ENCODE results near the gene GUSB.

DNA sequence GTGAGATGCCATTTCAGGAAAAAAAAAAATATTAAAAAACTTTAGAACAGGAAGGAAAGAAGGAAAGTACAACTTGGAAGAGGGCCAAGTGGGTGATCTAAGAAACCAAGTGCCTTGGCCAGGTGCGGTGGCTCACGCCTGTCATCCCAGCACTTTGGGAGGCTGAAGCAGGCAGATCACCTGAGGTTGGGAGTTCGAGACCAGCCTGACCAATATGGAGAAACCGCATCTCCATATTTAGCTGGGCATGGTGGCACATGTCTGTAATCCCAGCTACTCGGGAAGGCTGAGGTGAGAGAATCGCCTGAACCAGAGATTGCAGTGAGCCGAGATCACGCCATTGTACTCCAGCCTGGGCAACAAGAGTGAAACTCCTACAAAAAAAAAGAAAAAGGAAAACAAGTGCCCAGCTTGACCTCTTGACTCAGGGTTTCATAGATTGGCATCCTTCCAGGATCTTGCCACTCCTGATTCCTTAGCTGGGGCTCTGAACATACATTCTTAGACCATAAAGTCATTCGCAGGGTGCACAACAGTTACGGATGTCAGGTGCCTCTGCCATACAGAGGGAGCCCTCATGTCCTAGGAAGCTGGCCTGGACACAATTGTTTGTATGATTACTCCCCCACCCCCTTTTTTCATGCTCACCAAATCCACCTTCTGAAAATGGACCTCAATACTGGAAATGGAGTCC lies 2.1 kb upstream of the GUSB start:
- TF ChIP-seq, protein P1, sequence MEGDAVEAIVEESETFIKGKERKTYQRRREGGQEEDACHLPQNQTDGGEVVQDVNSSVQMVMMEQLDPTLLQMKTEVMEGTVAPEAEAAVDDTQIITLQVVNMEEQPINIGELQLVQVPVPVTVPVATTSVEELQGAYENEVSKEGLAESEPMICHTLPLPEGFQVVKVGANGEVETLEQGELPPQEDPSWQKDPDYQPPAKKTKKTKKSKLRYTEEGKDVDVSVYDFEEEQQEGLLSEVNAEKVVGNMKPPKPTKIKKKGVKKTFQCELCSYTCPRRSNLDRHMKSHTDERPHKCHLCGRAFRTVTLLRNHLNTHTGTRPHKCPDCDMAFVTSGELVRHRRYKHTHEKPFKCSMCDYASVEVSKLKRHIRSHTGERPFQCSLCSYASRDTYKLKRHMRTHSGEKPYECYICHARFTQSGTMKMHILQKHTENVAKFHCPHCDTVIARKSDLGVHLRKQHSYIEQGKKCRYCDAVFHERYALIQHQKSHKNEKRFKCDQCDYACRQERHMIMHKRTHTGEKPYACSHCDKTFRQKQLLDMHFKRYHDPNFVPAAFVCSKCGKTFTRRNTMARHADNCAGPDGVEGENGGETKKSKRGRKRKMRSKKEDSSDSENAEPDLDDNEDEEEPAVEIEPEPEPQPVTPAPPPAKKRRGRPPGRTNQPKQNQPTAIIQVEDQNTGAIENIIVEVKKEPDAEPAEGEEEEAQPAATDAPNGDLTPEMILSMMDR (IDR thresholded peaks at IDR 0.05; ENCODE audit: low read depth, low read length, poor library complexity, severe bottlenecking), result no peak
- no peak for TF ChIP-seq EZH2phosphoT487 (IDR thresholded peaks at IDR 0.05; ENCODE audit: borderline replicate concordance, low read length)
